Adrenal gland (tissue), 12 donors: ENCODE results near the gene ZNF451. TPM values are rescaled to one million over a fixed set of nuclear protein-coding genes. Genes with fewer than 3 reads are reported as not detected.

Experiments
- DNase-seq, 7 donors: peaks; one replicate each; pipeline ENCODE4 v3.0.0-alpha.2; 2019 to 2020
- H3K27ac ChIP-seq, 5 donors: fragments of 200-600 bp; sonication (generic) in 4 of 5; 1 replicate in 3 of 5; 2 replicates in 2 of 5; pipeline versions ENCODE4 v1.5.1 to v1.8.0; 2016 to 2020; ENCODE audit warnings: mild to moderate bottlenecking in 1 of 5
- H3K27me3 ChIP-seq: fragments of 200-600 bp; 2 replicates; pipeline ENCODE4 v1.8.0; 2021
- H3K36me3 ChIP-seq, 2 donors: fragments of 200-600 bp; replicated peaks in 1 of 2; 1 replicate in 1 of 2; 2 replicates in 1 of 2; pipeline versions ENCODE4 v1.5.1 to v1.8.0; 2018 to 2022
- H3K4me1 ChIP-seq, 2 donors: fragments of 200-600 bp; replicated peaks in 1 of 2; 1 replicate in 1 of 2; 2 replicates in 1 of 2; pipeline versions ENCODE4 v1.5.1 to v1.8.0; 2018 to 2021
- H3K4me3 ChIP-seq, 4 donors: fragments of 200-600 bp; sonication (generic) in 3 of 4; one replicate each; pipeline ENCODE4 v1.5.1; 2016 to 2018
- H3K9me3 ChIP-seq, 3 donors: fragments of 200-600 bp; sonication (generic) in 1 of 3; replicated peaks in 1 of 3; 1 replicate in 2 of 3; 2 replicates in 1 of 3; pipeline versions ENCODE4 v1.5.1 to v1.8.0; 2016 to 2021
- CTCF ChIP-seq, 6 experiments: fragments of 450-650 bp in 4 of 6; fragments of 200-600 bp in 2 of 6; sonication (generic) in 1 of 6; IDR thresholded peaks; 1 replicate in 5 of 6; 2 replicates in 1 of 6; pipeline versions ENCODE4 v1.5.1 to v1.8.0; 2016 to 2021; ENCODE audit warnings: antibody characterized with exemption in 6 of 6, mild to moderate bottlenecking in 2 of 6, moderate library complexity in 1 of 6
- POLR2A ChIP-seq, 2 donors: fragments of 450-650 bp; IDR thresholded peaks; one replicate each; pipeline ENCODE4 v1.6.1; 2017; ENCODE audit warnings: antibody characterized with exemption in 2 of 2, mild to moderate bottlenecking in 2 of 2, moderate library complexity in 1 of 2
- WGBS, 4 donors: extraction: QIAGEN DNeasy Blood & Tissue Kit in 2 of 4; methylation state at CpG; one replicate each; pipeline versions ENCODE4 v1.1.5 to v1.1.7; 2013 to 2017; 5-methylcytosine and 5-hydroxymethylcytosine counted together
- intact Hi-C, 2 donors: fragments of 100-400 bp; cut with DNase I; formaldehyde crosslinking; loops; one replicate each; pipeline versions ENCODE4 v1.14.1 to v1.15.0; 2022 to 2023
- polyA plus RNA-seq, 3 donors: library from polyadenylated mRNA; stranded (reverse); fragments of 200-250 nt in 2 of 3; fragments of 350-450 nt in 1 of 3; fragmentation: Illumina TruSeq in 1 of 3; extraction: RNeasy Lipid Tissue Mini Kit (QIAGEN cat#74804) in 1 of 3; gene quantifications; one replicate each; pipeline ENCODE4 v1.2.3, GENCODE V29; 2013 to 2014
- total RNA-seq, 9 donors: library from RNA; depleted of rRNA in 4 of 9; stranded (reverse); fragments of >200 nt in 4 of 9; fragments of 120-200 nt in 1 of 9; fragmentation: NEBNext Ultra II Directional in 1 of 9; extraction: Animal tissue kit (Norgen Biotek cat#: 25700) in 1 of 9; gene quantifications; one replicate each; pipeline versions ENCODE4 v1.1.0 to v1.2.4, GENCODE V29; 2013 to 2023
- donor health status: healthy with polysubstance abuse.
- donor health status: Bipolar disorder and iron deficiency.
- donor health status: DM: yes; HTN: yes; CAD: no.
- donor health status: DM: no; HTN: no; CAD: no.
- donor health status: DM: no; HTN: no; CAD: no.
- donor health status: DM: yes; HTN: yes; CAD: no.

Gene ZNF451
- total and polyA plus RNA-seq, 12 donors: 19.5 to 111 (median 53.4) TPM

GRCh38 chr6:57138026-57138425 is 48.0 kb downstream of the ZNF451 start:
- no peaks in the 10 kb centered on the region for H3K9me3 ChIP-seq
- no peak overlapping the region for H3K4me3 ChIP-seq
- WGBS, 4 donors: 96 to 97% (median 96%) methylated on average over 11 of the region's 11 CpGs
- DNase-seq: no peak
- intact Hi-C loops: no loop called here
- TF ChIP-seq CTCF (IDR thresholded peaks at IDR 0.05): no peak
- TF ChIP-seq POLR2A (IDR thresholded peaks at IDR 0.05): no peak
- peaks cover 0 to 32% of the 10 kb centered on the region in 2 donors for H3K36me3 ChIP-seq
- no peaks in the 10 kb centered on the region for H3K27me3 ChIP-seq
- H3K27ac ChIP-seq: no peak overlapping the region
- peaks cover 0 to 10% of the 10 kb centered on the region in 2 donors for H3K4me1 ChIP-seq

GRCh38 chr6:57141451-57142177 is 51.6 kb downstream of the ZNF451 start:
- no peak overlapping the region for H3K4me3 ChIP-seq
- peaks cover 0 to 17% of the 10 kb centered on the region in 2 donors for H3K36me3 ChIP-seq
- no peaks in the 10 kb centered on the region for H3K9me3 ChIP-seq
- no peak for DNase-seq
- no peak overlapping the region for H3K27ac ChIP-seq
- no peak for TF ChIP-seq CTCF (IDR thresholded peaks at IDR 0.05)
- TF ChIP-seq POLR2A (IDR thresholded peaks at IDR 0.05): no peak
- intact Hi-C loops: no loop called here
- no peaks in the 10 kb centered on the region for H3K27me3 ChIP-seq
- WGBS, 4 donors: 97 to 98% (median 98%) methylated on average over 4 of the region's 4 CpGs
- peaks cover 0 to under 1% of the 10 kb centered on the region in 2 donors for H3K4me1 ChIP-seq

- DNase-seq: no peak
- H3K36me3 ChIP-seq: peaks cover 0 to 18% of the 10 kb centered on the region in 2 donors
- 84 to 93% (median 92%) methylated on average over 1 of the region's 1 CpG for WGBS, 4 donors
Observed at GRCh38 chr6:57142178-57142525, 52.2 kb downstream of the ZNF451 start.

GRCh38 chr6:57143690-57144089 is 53.7 kb downstream of the ZNF451 start:
- Histone ChIP-seq H3K36me3 (peaks cover 0 to 26% of the 10 kb centered on the region in 2 donors), H3K4me3 (no peak overlapping the region), H3K27ac (no peak overlapping the region), H3K27me3 (no peaks in the 10 kb centered on the region), H3K9me3 (no peaks in the 10 kb centered on the region), H3K4me1 (no peaks in the 10 kb centered on the region)
- intact Hi-C loops: no loop called here
- 92 to 100% (median 99%) methylated on average over 1 of the region's 1 CpG for WGBS, 4 donors
- DNase-seq: no peak
- TF ChIP-seq CTCF (IDR thresholded peaks at IDR 0.05) (no peak), POLR2A (IDR thresholded peaks at IDR 0.05) (no peak)

More at GRCh38 chr6:57142178-57142525, 52.2 kb downstream of the ZNF451 start:
- Histone ChIP-seq H3K4me3 (no peak overlapping the region), H3K27me3 (no peaks in the 10 kb centered on the region), H3K4me1 (no peaks in the 10 kb centered on the region), H3K27ac (no peak overlapping the region), H3K9me3 (no peaks in the 10 kb centered on the region)
- TF ChIP-seq CTCF (IDR thresholded peaks at IDR 0.05): no peak
- no peak for TF ChIP-seq POLR2A (IDR thresholded peaks at IDR 0.05)
- intact Hi-C loops: no loop called here
